Natural killer cell treated with Interleukin-12 subunit alpha and Interleukin-12 subunit beta and Interleukin-15 and Interleukin-18, amount 100 ng/mL, for 72 hours (primary cell): Measurements from ENCODE around the gene TMEM117. TPM values are rescaled to one million over a fixed set of nuclear protein-coding genes. Genes with fewer than 3 reads are reported as not detected.
"Not testable (repeated sequence)": the region's sequence is repeated elsewhere in the genome, so short reads cannot be mapped to it uniquely, and the experiment has no call there.

Source experiments
- ATAC-seq, 2 donors: fragments of 150-1000 bp; cut with Tn5 transposase in 1 of 2; sonication (Bioruptor Pico), chemical (Tn5 transposase) in 1 of 2; 2 replicates each; pipeline ENCODE4 v1.10.0; 2021
- DNase-seq: peaks from one replicate; pipeline ENCODE4 v3.0.0; 2022; ENCODE audit warnings: low spot score
- H3K27ac Mint-ChIP-seq, 2 donors: 1 replicate in 1 of 2; 2 replicates in 1 of 2; pipeline ENCODE4 v1.8.0; 2022; ENCODE audit warnings: mixed read lengths in 2 of 2, mild to moderate bottlenecking in 1 of 2, moderate library complexity in 1 of 2
- H3K27me3 Mint-ChIP-seq, 2 donors: 1 replicate in 1 of 2; 2 replicates in 1 of 2; pipeline ENCODE4 v1.8.0; 2022; ENCODE audit warnings: mixed read lengths in 2 of 2
- H3K36me3 Mint-ChIP-seq: one replicate; pipeline ENCODE4 v1.8.0; 2022; ENCODE audit warnings: mixed read lengths
- H3K4me1 Mint-ChIP-seq, 2 donors: 1 replicate in 1 of 2; 2 replicates in 1 of 2; pipeline ENCODE4 v1.8.0; 2022; ENCODE audit warnings: low read depth in 2 of 2, mixed read lengths in 2 of 2, mild to moderate bottlenecking in 1 of 2
- H3K4me3 Mint-ChIP-seq: one replicate; pipeline ENCODE4 v1.8.0; 2022; ENCODE audit warnings: mixed read lengths
- H3K9me3 Mint-ChIP-seq: 2 replicates; pipeline ENCODE4 v1.8.0; 2022; ENCODE audit warnings: mixed read lengths
- total RNA-seq, 2 donors: library from RNA; stranded (reverse); gene quantifications; one replicate each; pipeline ENCODE4 v1.2.3, GENCODE V29; 2022

Gene TMEM117
- total RNA-seq, 2 donors from 2014 or later, result 2.4 to 5.0 TPM

GRCh38 chr12:44367136-44367535, 531.3 kb downstream of the TMEM117 start:
- no peak for ATAC-seq
- peaks cover 7% of the 10 kb centered on the region for H3K9me3 Mint-ChIP-seq
- H3K4me3 Mint-ChIP-seq, result no peak overlapping the region
- no peak for DNase-seq
- H3K27me3 Mint-ChIP-seq, result no peaks in the 10 kb centered on the region
- no peaks in the 10 kb centered on the region for H3K36me3 Mint-ChIP-seq
- no peaks in the 10 kb centered on the region for H3K4me1 Mint-ChIP-seq
- H3K27ac Mint-ChIP-seq, result no peak overlapping the region

DNA sequence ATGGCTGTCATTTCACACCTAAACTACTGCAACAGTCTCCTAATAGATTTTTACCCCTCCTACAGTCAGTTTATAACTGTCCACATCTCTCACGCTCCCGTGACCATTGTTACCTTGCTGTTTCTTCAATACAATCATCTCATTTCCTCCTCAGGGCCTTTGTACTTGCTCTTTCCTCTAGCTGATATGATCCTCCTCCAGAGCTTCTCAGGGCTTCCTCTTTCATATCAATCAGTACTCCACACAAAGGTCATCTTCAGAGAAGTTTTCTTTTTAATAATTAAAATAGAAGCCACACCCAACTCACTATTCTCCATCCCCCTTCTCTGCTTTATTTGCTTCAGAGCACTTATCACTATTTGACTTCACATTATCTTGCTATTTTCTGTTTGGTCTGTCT, 532.0 kb downstream of the TMEM117 start:
- Mint-ChIP-seq H3K9me3 (peaks cover 7% of the 10 kb centered on the region), H3K27me3 (no peaks in the 10 kb centered on the region), H3K27ac (no peak overlapping the region), H3K36me3 (no peaks in the 10 kb centered on the region), H3K4me1 (no peaks in the 10 kb centered on the region), H3K4me3 (no peak overlapping the region)
- DNase-seq, result no peak
- no peak for ATAC-seq

DNA sequence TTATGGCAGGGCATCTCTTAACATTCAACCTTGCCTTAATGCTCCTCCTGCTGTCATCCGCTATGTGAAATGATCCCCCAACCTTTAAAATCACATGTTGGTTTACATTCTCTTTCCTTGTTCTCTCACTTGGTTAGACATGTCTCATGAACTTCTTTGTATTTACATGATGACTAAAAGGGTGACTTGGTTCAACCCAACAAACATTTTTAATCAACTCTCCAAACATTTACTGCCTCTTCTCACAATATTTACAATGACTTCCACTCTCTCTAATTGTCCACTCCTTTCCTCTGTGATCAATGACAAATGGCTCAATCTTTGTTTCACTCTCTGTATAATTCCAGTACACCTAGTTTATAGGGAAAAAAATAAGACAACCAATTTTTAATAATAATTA, 534.1 kb downstream of the TMEM117 start:
- Mint-ChIP-seq H3K9me3 (peaks cover 9% of the 10 kb centered on the region), H3K36me3 (no peaks in the 10 kb centered on the region), H3K4me1 (no peaks in the 10 kb centered on the region), H3K27me3 (no peaks in the 10 kb centered on the region), H3K4me3 (no peak overlapping the region), H3K27ac (no peak overlapping the region)
- no peak for ATAC-seq
- no peak for DNase-seq

GRCh38 chr12:44370982-44371381, 535.1 kb downstream of the TMEM117 start:
- Mint-ChIP-seq H3K9me3 (peaks cover 13% of the 10 kb centered on the region), H3K36me3 (no peaks in the 10 kb centered on the region), H3K4me3 (no peak overlapping the region), H3K27me3 (no peaks in the 10 kb centered on the region), H3K4me1 (no peaks in the 10 kb centered on the region), H3K27ac (no peak overlapping the region)
- DNase-seq, result no peak
- ATAC-seq, result no peak

DNA sequence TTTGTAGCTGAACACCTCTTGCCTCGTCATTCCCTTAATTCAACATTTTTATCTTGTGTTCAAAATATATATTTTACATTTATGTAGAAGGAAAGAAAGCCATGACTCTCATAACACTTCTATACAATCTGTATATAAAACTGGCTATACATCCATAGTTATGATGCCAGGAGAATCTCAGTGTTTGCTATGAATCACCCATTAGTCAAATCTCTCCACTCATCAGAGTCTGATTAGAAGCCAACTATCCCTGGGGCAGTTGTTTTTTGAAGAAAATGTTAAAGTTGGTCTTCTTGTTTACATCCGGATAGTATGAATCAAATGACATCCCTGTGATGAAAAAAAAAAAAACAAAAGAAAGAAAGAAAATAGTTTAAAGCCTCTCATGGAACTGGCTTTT, 536.4 kb downstream of the TMEM117 start:
- ATAC-seq (no peak), DNase-seq (no peak)
- no peaks in the 10 kb centered on the region for H3K36me3 Mint-ChIP-seq

DNA sequence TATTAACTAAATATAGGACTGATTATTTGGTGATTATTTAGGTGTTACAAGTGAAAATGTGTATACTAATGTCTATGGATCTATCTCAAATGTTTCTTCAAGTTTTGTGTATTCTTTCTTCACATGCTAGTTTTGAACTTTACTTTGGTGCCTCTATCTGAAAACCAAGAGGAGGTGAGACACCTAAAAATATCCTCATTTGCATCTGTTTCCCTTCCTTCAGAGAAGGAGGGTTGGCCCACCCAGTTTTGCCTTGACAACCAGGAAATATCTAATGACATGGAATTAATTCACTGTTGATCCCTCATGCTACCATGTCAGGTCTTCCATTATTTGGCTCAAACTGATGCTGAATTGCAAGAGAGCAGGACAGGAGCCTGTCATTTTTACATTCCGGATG, 539.8 kb downstream of the TMEM117 start:
- Mint-ChIP-seq H3K36me3 (no peaks in the 10 kb centered on the region), H3K27me3 (no peaks in the 10 kb centered on the region), H3K27ac (no peak overlapping the region), H3K9me3 (peaks cover 7% of the 10 kb centered on the region), H3K4me3 (no peak overlapping the region), H3K4me1 (no peaks in the 10 kb centered on the region)
- ATAC-seq (no peak), DNase-seq (no peak)

More for the DNA sequence above, 536.4 kb downstream of the TMEM117 start:
- Mint-ChIP-seq H3K27ac (no peak overlapping the region), H3K4me1 (no peaks in the 10 kb centered on the region), H3K4me3 (no peak overlapping the region), H3K9me3 (peaks cover 14% of the 10 kb centered on the region), H3K27me3 (no peaks in the 10 kb centered on the region)

DNA sequence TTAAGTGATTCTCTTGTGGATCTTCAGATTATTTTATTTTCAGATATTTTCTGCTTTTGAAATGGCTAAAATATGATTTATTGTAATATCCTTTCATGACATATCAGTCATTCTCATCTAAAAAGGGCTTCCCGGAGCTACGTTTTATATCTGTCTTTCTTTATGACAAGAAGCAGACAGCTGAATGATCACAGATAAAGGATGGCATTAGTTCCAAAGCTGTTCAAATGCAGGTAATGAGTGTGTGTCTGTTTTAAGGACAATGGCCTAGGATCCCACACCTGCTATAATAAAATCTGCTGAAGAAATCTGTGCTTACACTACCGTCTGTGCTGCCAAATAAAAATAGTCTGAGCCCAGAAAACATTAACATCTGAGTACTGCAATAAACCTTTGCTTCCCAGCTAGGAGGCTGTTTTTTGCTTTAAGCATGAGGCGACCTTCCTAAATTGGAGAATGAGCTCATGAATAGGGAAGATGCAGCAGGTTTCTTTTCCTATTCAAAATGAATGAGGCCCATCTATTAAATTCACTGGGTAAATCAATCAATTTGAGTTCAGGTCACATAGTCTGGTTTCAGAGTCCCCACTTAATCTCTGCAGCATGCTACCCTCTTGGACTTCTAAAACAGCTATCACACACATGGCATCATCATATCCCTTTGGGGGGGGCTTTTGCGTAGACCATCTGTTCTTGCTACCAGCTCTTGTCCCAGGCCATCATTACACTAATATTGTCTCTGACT, 541.7 kb downstream of the TMEM117 start:
- DNase-seq (no peak), ATAC-seq (no peak)
- Mint-ChIP-seq H3K9me3 (peaks cover 10% of the 10 kb centered on the region), H3K36me3 (no peaks in the 10 kb centered on the region), H3K4me1 (no peaks in the 10 kb centered on the region), H3K27ac (no peak overlapping the region), H3K27me3 (no peaks in the 10 kb centered on the region), H3K4me3 (no peak overlapping the region)

- not testable (repeated sequence) for H3K36me3 Mint-ChIP-seq, ATAC-seq, H3K27me3 Mint-ChIP-seq, H3K4me3 Mint-ChIP-seq, H3K9me3 Mint-ChIP-seq, H3K4me1 Mint-ChIP-seq, DNase-seq, H3K27ac Mint-ChIP-seq
Measured at GRCh38 chr12:44379113-44379512, 543.2 kb downstream of the TMEM117 start.

GRCh38 chr12:44379831-44380230, 544.0 kb downstream of the TMEM117 start:
- no peaks in the 10 kb centered on the region for H3K36me3 Mint-ChIP-seq
- peaks cover 7% of the 10 kb centered on the region for H3K9me3 Mint-ChIP-seq
- H3K27me3 Mint-ChIP-seq, result no peaks in the 10 kb centered on the region
- no peak overlapping the region for H3K4me3 Mint-ChIP-seq
- no peaks in the 10 kb centered on the region for H3K4me1 Mint-ChIP-seq
- DNase-seq, result no peak
- no peak for ATAC-seq
- H3K27ac Mint-ChIP-seq, result no peak overlapping the region

DNA sequence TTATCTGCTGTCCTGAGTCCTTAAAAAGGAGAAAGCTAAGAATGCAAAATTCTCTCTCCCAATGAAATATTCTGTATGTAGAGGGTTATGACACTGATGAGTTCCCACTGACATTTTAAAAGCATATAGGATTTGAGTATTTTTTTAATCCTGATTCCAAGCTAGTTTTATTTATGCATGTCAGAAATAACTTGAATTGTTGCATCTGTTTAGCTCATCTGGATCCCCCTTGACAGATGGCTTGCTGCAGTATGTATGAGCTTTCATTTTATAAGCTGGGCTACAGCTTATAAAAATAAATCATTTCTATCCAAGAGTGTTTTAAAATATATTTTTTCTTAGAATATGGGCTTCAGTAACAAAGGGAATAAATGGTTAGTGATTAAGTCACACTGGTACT, 545.0 kb downstream of the TMEM117 start:
- Mint-ChIP-seq H3K9me3 (peaks cover 4% of the 10 kb centered on the region), H3K4me3 (no peak overlapping the region), H3K36me3 (no peaks in the 10 kb centered on the region), H3K27ac (no peak overlapping the region), H3K27me3 (no peaks in the 10 kb centered on the region), H3K4me1 (no peaks in the 10 kb centered on the region)
- DNase-seq (no peak), ATAC-seq (no peak)

DNA sequence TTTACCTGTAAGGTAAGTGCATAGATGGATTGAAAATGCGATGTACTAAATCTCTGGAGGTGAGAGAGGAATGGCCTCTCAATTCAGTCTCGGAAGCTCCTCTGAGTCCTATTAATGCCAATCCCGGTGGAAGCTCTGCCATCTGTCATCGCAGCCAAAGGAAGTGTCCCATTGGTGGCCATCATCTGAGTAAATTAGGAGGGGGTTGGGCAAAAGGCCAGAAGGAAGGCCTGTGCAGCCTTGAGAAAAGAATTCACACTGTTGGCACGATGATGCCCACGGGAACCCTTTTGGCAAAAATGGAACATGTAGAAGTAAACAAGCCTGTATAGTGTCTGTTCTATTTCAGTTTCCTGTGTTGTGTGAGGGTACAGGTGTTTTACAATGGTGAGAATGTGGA, 545.5 kb downstream of the TMEM117 start:
- ATAC-seq, result no peak
- no peak for DNase-seq
- Mint-ChIP-seq H3K27me3 (no peaks in the 10 kb centered on the region), H3K4me3 (no peak overlapping the region), H3K4me1 (no peaks in the 10 kb centered on the region), H3K36me3 (no peaks in the 10 kb centered on the region), H3K9me3 (peaks cover 3% of the 10 kb centered on the region), H3K27ac (no peak overlapping the region)

DNA sequence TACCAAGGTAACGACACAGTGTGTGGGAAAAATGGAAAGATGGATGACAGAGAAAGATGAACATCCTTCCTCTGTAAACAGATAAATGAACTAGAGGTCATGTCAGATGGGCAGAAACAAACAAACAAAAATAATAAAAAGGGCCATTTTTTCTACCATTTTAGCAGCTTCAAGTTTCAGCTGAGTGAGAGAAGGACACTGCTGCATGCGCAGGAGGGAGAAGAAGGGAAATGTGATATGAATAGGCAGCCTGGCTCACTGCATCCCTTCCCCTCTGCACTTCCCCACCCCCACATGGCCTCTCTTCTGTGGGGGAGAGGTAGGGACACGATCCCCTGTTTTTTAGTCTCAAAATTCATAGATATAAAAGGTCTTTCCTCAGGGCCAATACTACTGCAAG, 548.3 kb downstream of the TMEM117 start:
- Mint-ChIP-seq H3K27ac (no peak overlapping the region), H3K27me3 (no peaks in the 10 kb centered on the region), H3K9me3 (peaks cover 3% of the 10 kb centered on the region), H3K4me1 (no peaks in the 10 kb centered on the region), H3K4me3 (no peak overlapping the region), H3K36me3 (no peaks in the 10 kb centered on the region)
- DNase-seq (no peak), ATAC-seq (no peak)

GRCh38 chr12:44385964-44386363, 550.1 kb downstream of the TMEM117 start:
- H3K36me3 Mint-ChIP-seq, result no peaks in the 10 kb centered on the region
- H3K4me3 Mint-ChIP-seq, result no peak overlapping the region
- H3K4me1 Mint-ChIP-seq, result no peaks in the 10 kb centered on the region
- no peak for DNase-seq
- H3K27me3 Mint-ChIP-seq, result no peaks in the 10 kb centered on the region
- no peak overlapping the region for H3K27ac Mint-ChIP-seq
- ATAC-seq, result no peak
- H3K9me3 Mint-ChIP-seq, result peaks cover 6% of the 10 kb centered on the region

GRCh38 chr12:44387581-44387980, 551.7 kb downstream of the TMEM117 start:
- no peak for DNase-seq
- Mint-ChIP-seq H3K27me3 (no peaks in the 10 kb centered on the region), H3K27ac (no peak overlapping the region), H3K4me3 (no peak overlapping the region), H3K4me1 (no peaks in the 10 kb centered on the region), H3K9me3 (peaks cover 7% of the 10 kb centered on the region), H3K36me3 (no peaks in the 10 kb centered on the region)
- ATAC-seq, result no peak

- Mint-ChIP-seq H3K36me3 (no peaks in the 10 kb centered on the region), H3K27me3 (no peaks in the 10 kb centered on the region), H3K4me3 (no peak overlapping the region), H3K27ac (no peak overlapping the region), H3K4me1 (no peaks in the 10 kb centered on the region), H3K9me3 (peaks cover 7% of the 10 kb centered on the region)
- no peak for ATAC-seq
- DNase-seq, result no peak
Measured at GRCh38 chr12:44389038-44389437, 553.2 kb downstream of the TMEM117 start.
